Smooth muscle cell of the brain vasculature (primary cell): ENCODE results near the gene EIF1AY.
"Not testable (repeated sequence)": the region's sequence is repeated elsewhere in the genome, so short reads cannot be mapped to it uniquely, and the experiment has no call there.

ENCODE experiments used
- DNase-seq: peaks from one replicate; pipeline ENCODE4 v3.0.0-alpha.2; 2012; ENCODE audit warnings: low read depth, low spot score

EIF1AY gene, protein sequence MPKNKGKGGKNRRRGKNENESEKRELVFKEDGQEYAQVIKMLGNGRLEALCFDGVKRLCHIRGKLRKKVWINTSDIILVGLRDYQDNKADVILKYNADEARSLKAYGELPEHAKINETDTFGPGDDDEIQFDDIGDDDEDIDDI

DNA sequence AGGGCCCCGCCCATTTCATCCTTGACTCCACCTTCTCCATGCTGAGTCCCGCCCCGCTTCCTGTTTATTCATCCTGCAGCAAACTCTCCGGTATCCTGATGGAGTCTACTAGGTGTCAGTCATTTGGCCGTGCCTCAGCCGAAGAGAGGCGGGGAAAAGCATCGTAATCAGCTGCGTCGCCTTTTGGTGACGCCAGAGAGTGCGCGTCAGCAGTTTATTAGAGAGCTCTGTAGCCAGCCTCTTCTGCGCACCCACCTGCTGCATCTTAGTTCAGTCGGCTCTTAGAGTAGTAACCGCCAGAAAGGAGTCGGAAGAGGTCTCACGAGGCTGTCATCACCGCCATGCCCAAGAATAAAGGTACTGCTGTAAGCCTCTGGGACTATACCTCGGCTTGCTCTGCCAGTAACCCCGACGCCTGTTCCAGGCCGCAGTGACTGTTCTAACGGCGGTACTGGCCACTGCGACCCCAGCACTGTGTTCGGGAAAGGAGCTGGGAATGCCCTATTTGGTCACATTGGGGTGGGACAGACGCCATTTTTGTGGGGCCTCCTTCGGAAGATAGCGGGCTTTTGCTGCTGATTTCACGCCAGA is at the start of gene EIF1AY:
Gene EIF1AY, plus strand, starts transcription at position 246 of the 591 bp plus-strand sequence. Its CDS starts 96 bp downstream, at position 342.
- no peak for DNase-seq

DNA sequence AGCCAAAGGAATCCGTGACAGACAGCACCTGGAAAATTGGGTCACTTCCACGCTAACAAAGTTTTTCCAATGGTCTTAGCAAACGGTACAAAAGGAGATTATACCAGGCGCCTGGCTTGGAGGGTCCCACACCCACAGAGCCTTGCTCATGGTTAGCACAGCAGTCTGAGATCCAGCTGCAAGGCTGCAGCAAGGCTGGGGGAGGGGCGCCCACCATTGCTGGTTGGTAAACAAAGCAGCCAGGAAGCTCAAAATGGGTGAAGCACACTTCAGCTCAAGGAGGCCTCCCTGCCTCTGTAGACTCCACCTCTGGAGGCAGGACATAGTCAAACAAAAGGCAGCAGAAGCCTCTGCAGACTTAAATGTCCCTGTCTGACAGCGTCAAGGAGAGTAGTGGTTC is 47.1 kb upstream of the EIF1AY start:
- DNase-seq: no peak

DNA sequence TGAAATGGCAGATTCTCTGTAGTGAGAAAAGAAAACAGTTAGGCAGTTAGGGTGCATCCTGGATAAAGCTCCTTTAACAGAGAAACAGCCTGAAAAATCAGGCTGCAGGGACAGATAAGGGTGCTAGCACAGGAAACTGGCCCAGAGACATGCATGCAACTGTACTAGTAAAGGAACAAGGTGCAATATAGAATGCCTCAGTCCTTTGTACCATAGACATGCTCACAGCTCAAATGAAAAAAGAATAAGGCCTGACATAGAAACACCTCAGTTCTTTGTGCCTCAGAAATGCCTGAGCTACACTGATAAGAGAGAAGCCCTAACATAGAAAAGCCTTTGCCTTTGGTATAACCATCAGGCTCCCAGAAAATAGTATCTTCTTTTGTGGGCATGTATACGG is 37.4 kb upstream of the EIF1AY start:
- no peak for DNase-seq

DNA sequence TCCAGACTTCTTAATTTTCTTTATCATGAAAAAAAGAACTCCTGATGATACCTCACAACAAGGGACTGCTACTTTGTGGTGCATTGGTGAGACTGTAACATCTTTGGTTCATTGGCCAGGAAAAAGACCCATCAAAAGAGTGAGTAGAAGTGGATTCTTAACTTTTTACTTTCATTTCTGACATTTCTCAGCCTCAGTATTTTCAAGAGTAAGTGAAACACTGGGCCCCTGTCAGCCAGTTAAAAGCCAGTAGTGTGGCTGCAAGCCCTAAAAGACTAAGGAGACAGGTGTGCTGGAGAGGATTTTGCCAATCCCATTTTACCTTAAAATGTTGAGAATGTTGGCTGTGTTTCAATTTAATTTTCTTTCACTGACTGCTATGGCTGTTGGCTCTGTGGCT is 36.6 kb upstream of the EIF1AY start:
- no peak for DNase-seq

DNA sequence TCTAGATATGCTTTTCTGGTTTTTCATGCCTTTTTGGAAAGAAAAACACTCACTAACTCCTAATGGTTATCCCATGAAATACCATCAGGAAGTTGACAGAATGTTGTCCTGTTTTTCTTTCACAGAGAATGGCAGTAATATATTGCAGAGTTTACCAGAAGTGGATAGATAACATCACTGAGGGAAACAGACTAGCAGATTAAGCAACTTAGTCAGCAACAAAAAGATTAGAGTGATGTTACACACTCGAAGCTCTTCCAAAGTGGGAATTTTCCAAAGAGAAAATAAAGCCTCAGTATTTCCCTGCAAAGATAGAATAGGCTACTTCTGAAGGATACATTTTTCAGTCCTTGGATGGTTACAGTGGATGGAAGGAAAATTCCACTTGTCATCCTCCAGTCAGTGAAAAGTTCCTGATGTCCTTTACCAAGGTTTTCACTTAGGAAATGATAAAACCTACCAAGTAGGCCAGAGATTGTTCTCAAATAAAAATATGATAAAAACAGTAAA is 31.1 kb upstream of the EIF1AY start:
- no peak for DNase-seq

DNA sequence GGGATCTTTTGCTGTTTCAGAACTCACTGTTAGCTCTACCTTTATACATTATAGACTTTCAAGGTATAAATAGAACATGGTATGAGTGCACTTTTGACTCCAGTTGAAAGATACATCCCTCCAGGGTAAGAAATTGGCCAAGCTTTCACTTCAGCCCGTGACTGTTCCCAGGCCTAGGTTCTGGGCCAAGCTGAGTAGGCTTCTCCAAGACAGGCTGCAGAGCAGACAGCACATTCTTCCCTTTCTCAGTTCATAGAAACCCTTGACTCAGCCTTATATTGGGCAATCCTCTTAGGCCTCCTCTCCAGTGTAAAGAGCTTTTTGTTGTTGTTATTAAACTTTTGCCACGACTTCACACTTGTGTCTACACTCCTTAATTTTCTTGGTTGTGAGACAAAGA is 29.5 kb upstream of the EIF1AY start:
- no peak for DNase-seq

DNA sequence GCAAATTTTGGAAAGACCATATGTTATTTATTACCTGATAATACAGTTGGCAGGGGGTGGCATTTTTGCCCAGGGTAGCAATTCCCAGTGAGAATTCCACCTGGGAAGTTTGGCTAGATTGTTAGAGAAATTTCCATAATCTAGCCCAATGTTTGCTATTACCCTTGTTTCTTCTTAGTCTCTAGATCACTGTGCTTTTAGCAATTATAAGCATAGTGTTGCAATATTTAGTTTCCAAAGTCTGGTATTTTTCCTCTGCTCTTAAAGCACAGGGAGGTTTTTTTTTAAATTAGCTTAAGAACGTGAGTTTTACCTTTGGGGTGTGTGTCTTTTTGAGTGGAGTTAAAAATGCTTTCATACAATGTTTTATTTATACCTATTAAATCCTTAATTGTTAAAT is 26.3 kb upstream of the EIF1AY start:
- no peak for DNase-seq

DNA sequence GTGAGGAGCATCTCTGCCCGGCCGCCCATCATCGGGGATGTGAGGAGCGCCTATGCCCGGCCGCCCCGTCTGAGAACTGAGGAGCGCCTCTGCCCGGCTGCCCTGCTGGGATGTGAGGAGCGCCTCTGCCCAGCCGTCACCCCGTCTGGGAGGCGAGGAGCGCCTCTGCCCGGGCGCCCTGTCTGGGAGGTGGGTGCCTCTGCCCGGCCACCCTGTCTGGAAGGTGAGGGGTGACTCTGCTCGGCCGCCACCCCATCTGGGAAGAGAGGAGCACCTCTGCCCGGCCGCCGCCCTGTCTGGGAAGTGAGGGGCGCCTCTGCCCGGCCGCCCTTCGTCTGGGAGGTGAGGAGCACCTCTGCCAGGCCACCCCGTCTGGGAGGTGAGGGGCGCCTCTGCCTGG is 23.7 kb upstream of the EIF1AY start:
- no peak for DNase-seq

DNA sequence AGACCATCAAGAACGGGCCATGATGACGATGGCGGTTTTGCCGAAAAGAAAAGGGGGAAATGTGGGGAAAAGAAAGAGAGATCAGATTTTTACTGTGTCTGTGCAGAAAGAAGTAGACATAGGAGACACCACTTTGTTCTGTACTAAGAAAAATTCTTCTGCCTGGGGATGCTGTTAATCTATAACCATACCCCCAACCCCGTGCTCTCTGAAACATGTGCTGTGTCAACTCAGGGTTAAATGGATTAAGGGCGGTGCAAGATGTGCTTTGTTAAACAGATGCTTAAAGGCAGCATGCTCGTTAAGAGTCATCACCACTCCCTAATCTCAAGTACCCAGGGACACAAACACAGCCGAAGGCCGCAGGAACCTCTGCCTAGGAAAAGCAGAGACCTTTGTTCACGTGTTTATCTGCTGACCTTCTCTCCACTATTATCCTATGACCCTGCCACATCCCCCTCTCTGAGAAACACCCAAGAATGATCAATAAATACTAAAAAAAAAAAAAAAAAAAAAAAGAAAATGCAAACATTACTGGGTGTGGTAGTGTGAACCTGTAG is 22.7 kb upstream of the EIF1AY start:
- not testable (repeated sequence) for DNase-seq

DNA sequence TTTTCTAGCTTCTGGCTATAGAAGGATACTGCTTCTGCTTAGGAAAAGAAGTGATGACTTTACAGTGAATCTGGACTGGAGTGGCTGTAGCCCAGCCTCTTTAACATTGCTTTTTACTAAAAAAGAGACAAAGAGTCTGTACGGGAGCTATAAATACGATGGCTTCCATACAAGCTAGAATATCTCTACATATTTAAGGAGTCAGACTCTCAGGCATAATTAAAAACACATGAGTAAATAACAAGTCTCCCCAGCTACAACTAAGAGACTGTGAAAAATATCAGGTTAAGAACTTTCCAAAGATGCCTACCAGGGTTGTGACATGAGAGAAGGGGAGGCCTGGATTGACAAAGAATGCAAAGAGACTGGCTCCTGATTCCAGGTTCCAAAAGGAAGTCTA is 19.8 kb upstream of the EIF1AY start:
- DNase-seq: no peak

DNA sequence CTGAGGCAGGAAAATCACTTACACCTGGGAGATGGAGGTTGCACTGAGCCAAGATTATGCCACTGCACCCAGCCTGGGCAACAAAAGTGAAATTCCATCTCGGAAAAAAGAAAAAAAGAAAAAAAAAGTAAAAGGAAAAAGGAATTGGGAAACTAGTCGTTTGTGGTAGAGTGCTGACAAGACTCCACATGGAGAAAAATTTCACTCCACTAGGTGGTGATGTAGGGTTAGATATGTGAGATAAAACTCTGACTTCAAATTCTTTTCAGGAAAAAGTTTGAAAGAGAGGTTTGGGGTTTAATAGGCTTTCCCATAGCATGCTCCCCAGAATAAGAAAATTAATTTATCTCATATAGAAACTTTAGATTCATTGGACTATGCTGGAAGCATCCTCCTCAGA is 16.9 kb upstream of the EIF1AY start:
- DNase-seq: no peak

DNA sequence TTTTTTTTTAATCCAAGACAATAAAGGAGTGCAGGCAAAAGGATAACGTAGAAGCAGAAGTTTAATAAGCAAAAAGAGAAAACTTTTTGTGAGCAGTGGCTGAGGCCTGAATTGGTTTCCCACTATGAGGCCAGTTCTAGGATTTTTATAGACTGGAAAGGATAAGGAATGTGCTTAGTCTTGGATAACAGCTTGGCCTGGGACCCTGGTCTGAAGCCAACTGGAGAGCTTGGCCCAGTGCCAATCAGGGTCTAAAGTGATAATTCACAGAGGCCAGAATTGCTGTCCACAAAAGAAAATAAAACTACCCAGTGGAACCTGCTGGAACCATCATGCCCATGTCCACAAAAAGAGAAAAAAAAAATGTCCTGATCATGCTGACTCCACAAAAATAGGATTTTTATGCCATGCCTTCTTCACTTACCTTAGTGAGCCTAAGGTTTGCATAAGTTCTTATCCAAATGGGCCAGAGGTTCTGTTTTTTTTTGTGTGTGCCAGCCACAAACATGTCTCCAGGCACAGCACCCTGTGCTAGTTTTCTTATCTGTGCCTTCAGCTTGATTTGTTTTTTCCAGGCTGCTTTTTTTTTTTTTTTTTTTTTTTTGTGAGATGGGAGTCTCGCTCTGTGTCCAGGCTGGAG is 15.6 kb upstream of the EIF1AY start:
- no peak for DNase-seq

DNA sequence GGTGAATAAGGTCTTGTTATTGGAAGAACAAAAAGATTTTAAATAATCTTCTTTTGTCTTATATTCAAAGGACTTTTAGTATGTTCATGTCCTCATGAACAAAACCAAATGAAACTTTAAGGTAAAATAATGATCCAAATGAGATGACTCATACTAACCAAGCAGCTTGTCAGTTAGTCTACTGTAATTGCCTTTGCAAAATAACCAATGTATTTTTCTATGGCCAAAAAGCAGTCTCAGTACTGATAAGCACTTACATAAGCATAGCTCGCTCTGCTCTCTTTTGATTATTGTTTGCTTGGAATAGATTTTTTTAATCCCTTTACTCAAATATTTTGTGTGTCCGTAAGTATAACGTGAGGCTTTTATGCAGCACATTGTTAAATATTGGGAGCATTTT is 4.3 kb upstream of the EIF1AY start:
- no peak for DNase-seq

DNA sequence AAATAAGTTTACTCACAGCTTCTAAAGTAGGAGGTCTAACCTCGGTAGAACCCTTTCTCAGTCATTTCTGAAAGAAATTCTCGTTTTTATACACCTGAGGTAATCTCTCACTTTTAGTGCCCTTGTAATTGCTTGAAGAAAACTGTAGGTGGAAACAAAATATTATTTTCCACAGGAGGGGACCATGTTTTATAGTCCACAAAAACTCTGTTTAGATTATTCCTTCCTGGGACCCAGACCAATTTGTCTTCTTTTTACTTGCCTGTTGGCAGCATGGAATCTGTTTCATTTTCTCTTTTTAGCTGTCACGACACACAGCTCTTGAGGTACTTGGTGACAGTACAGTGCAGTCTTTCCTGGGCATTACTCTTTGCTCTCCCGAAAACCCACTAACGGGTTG is 930 bp downstream of the EIF1AY start:
- no peak for DNase-seq

DNA sequence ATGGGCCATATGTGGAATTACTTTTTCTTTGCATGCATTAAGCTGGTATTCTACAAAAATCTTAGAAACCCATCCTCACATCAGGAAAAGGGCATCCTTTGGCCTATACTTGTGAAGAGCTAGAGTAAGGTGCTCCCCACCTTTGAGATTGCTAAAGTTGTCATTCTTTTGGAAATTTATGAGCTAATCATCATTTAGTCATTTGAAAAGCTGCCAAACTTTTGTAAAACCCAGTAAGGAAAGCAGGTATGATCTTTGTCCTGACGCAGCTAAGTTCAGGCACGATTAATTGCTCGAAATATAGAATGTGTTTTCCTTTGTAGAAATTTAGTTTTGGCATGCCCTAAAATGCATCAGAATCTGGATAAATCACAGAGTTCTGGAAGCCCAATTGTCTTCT is 2.6 kb downstream of the EIF1AY start:
- DNase-seq: no peak

DNA sequence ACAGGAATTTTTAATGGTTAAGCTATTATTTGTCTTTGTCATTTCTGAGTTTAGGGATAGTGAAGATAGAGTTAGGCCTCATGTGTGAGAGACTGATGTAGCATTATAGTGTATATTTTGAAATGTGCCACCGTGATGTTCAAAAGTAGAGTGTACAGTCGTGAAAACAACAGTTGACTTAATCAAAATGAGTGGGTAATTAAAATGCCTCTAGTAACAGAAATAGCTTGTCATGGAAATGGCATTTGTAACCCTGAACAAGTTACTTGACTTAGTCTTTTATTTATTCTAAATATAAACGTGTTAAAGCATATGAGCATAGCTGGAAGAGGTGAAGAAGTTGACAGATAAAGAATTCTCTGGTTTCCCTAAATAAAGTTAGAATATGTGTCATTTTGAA is 6.1 kb downstream of the EIF1AY start:
- DNase-seq: no peak

DNA sequence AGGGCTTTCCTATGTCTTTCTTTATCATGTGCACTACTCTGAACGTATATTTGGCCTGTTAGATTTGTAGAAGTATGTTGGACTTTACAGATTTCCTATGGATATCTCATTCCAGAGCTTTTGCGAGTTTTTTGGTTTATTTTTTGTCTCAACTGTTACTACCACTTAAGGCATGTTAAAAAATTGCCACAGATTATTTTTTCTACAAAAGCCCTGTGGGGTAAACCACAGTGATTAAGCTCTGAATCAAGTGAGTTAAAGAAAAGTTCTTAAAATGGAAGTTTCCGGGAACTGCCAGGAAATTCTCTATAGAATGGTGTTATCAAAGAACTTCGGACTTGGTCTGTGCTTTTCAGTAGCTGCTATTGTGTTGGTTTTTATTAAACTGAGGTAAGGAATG is 10.6 kb downstream of the EIF1AY start:
- DNase-seq: no peak
